ENCODE data around the gene ILK. TPM values are rescaled to one million over a fixed set of nuclear protein-coding genes. Genes with fewer than 3 reads are reported as not detected.
A peak's percentile ranks its signal among the peaks of the same experiment; 100 is the strongest.

The ILK gene
- total RNA-seq, 1 experiment from 2014 or later, result 86.5 TPM

DNA sequence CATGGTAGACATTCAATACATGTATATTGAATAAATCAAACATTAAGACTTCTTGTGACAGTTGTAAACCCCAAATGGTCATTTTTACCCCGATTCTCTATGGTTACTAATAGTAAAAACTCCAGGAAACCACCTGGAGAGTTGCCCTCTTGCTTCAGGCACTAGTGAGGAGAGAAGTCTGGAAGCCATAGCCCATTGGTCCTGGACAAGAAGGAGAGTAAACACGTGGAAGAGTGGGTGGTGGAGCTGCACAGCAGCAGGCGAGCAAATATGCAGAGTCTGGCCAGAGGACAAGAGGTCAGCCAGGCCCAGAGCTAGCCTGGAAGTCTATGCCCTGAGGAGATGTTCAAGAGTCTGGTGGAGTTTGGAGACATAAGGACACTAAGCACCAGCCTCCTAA, 34.3 kb downstream of the ILK start:
- H3K4me1 ChIP-seq (ENCODE audit: insufficient read depth, low read length, poor library complexity, severe bottlenecking), result no peaks in the 10 kb centered on the region
- TF ChIP-seq EZH2 (IDR thresholded peaks at IDR 0.05; ENCODE audit: borderline replicate concordance, low read depth, low read length, poor library complexity, severe bottlenecking), result no peak
- TF ChIP-seq, protein P1, sequence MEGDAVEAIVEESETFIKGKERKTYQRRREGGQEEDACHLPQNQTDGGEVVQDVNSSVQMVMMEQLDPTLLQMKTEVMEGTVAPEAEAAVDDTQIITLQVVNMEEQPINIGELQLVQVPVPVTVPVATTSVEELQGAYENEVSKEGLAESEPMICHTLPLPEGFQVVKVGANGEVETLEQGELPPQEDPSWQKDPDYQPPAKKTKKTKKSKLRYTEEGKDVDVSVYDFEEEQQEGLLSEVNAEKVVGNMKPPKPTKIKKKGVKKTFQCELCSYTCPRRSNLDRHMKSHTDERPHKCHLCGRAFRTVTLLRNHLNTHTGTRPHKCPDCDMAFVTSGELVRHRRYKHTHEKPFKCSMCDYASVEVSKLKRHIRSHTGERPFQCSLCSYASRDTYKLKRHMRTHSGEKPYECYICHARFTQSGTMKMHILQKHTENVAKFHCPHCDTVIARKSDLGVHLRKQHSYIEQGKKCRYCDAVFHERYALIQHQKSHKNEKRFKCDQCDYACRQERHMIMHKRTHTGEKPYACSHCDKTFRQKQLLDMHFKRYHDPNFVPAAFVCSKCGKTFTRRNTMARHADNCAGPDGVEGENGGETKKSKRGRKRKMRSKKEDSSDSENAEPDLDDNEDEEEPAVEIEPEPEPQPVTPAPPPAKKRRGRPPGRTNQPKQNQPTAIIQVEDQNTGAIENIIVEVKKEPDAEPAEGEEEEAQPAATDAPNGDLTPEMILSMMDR (conservative IDR thresholded peaks at IDR 0.05; ENCODE audit: low read depth, low read length), result no peak
- no TSS peak for BruUV-seq (replicated peaks)
- ChIA-PET CTCF (no interaction called here), POLR2A (ENCODE audit: low non-redundant PET) (no interaction called here)
- H3K4me3 ChIP-seq (ENCODE audit: low read depth, low read length, poor library complexity, severe bottlenecking), result no peak overlapping the region
- intact Hi-C loops (cut with micrococcal nuclease; ENCODE audit: unreplicated experiment), result no loop called here
- H3K27ac ChIP-seq (ENCODE audit: low read depth, low read length, poor library complexity, severe bottlenecking), result no peak overlapping the region
- no peaks in the 10 kb centered on the region for H3K9me3 ChIP-seq (ENCODE audit: low read depth, low read length, poor library complexity, severe bottlenecking)
- H3K36me3 ChIP-seq (ENCODE audit: insufficient read depth, low read length, poor library complexity, severe bottlenecking), result no peaks in the 10 kb centered on the region
- no peaks in the 10 kb centered on the region for H3K27me3 ChIP-seq (replicated peaks; ENCODE audit: insufficient read depth, low read depth, low read length, poor library complexity)
- DNase-seq (ENCODE audit: low spot score), result no peak

DNA sequence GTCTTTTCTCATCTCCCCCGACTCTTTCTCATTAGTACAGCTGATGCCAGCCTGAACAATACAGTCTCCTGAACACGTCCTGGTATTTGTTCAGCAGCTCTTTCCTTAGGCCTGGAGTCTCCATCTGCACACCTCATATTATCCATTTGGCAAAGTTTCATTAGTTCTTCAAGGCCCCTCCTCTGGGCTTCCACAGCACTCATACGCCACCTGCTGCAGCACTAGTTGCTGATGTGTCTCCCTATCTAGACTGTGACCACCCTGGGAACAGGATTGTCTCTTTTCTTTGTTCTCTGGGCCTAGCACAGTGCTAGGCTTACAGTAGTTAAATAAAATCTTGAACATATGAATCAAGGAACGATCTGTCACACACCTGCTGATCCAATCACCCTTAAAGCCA, 34.9 kb downstream of the ILK start:
- DNase-seq (ENCODE audit: low spot score), result no peak
- Histone ChIP-seq H3K9me3 (ENCODE audit: low read depth, low read length, poor library complexity, severe bottlenecking) (no peaks in the 10 kb centered on the region), H3K4me3 (ENCODE audit: low read depth, low read length, poor library complexity, severe bottlenecking) (no peak overlapping the region), H3K27me3 (replicated peaks; ENCODE audit: insufficient read depth, low read depth, low read length, poor library complexity) (no peaks in the 10 kb centered on the region), H3K27ac (ENCODE audit: low read depth, low read length, poor library complexity, severe bottlenecking) (no peak overlapping the region), H3K4me1 (ENCODE audit: insufficient read depth, low read length, poor library complexity, severe bottlenecking) (no peaks in the 10 kb centered on the region), H3K36me3 (ENCODE audit: insufficient read depth, low read length, poor library complexity, severe bottlenecking) (no peaks in the 10 kb centered on the region)
- CTCF ChIA-PET, result no interaction called here
- intact Hi-C loops (cut with micrococcal nuclease; ENCODE audit: unreplicated experiment), result no loop called here
- POLR2A ChIA-PET (ENCODE audit: low non-redundant PET), result no interaction called here
- TF ChIP-seq, protein P1 (conservative IDR thresholded peaks at IDR 0.05; ENCODE audit: low read depth, low read length), result no peak
- TF ChIP-seq EZH2 (IDR thresholded peaks at IDR 0.05; ENCODE audit: borderline replicate concordance, low read depth, low read length, poor library complexity, severe bottlenecking), result no peak
- BruUV-seq (replicated peaks), result no TSS peak

DNA sequence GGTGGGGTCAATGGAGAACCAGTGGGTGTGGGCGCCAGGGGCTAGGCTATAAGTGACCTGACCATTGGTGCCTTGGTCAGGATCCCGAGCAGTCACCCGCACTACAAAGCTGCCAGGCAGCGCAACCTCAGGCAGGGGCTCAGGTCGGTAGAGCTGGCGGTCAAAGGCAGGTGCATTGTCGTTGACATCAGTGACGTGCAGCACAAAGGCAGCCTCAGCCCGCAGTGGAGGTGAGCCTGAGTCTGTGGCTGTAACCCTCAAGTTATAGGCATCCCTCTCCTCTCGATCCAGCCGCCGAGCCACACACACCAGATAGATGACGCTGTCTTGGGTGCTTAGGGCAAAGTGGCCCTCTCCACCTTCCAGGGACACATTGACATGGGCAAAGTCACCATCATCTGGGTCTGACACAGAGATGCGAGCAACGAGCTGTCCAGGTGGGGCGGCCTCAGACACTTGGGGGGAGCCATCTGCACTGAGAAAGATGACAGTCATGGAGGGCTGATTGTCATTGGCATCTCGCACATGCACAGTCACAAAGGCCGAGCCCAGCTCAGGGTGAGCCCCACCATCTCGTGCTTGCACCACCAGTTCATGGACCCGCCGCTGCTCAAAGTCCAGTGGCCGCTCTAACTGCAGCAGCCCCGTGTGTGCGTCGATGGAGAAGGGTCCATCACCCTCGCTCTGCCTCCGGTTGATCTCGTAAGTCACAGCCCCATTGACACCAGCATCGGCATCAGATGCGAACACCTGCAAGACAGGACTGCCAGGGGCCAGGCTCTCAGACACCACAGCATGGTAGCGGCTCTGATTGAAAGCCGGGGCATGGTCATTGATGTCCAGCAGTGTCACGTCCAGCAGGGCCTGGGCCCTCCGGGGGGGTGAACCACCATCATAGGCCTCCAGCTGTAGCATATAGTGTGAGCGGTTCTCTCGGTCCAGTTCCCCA, 36.7 kb downstream of the ILK start:
- POLR2A ChIA-PET (ENCODE audit: low non-redundant PET), result no interaction called here
- TSS peak; percentile 28 for BruUV-seq (replicated peaks)
- TF ChIP-seq, protein P1 (conservative IDR thresholded peaks at IDR 0.05; ENCODE audit: low read depth, low read length), result no peak
- no peak for TF ChIP-seq EZH2 (IDR thresholded peaks at IDR 0.05; ENCODE audit: borderline replicate concordance, low read depth, low read length, poor library complexity, severe bottlenecking)

More for the DNA sequence above, 36.7 kb downstream of the ILK start:
- CTCF ChIA-PET, result no interaction called here
- Histone ChIP-seq H3K4me1 (ENCODE audit: insufficient read depth, low read length, poor library complexity, severe bottlenecking) (no peaks in the 10 kb centered on the region), H3K4me3 (ENCODE audit: low read depth, low read length, poor library complexity, severe bottlenecking) (no peak overlapping the region), H3K27ac (ENCODE audit: low read depth, low read length, poor library complexity, severe bottlenecking) (no peak overlapping the region), H3K9me3 (ENCODE audit: low read depth, low read length, poor library complexity, severe bottlenecking) (no peaks in the 10 kb centered on the region), H3K27me3 (replicated peaks; ENCODE audit: insufficient read depth, low read depth, low read length, poor library complexity) (no peaks in the 10 kb centered on the region), H3K36me3 (ENCODE audit: insufficient read depth, low read length, poor library complexity, severe bottlenecking) (no peaks in the 10 kb centered on the region)
- no peak for DNase-seq (ENCODE audit: low spot score)
- intact Hi-C loops (cut with micrococcal nuclease; ENCODE audit: unreplicated experiment), result no loop called here
